Activated naive CD4-positive, alpha-beta T cell treated with anti-CD3 and anti-CD28 coated beads, Interleukin-2, amount 10 ng/mL, durations not matched to agents 7 days and 5 days (primary cell): ENCODE data around the gene PNMA1.

ENCODE experiments used
- CTCF ChIA-PET: fragments of 350-600 bp; sonication (Branson Sonifier 250); formaldehyde crosslinking; loops from one replicate; lab custom pipeline; 2021; ENCODE audit warnings: antibody characterized with exemption; lab: Charles Lee
- DNase-seq: peaks from one replicate; pipeline ENCODE4 v3.0.0-alpha.2; 2020
- H3K27ac Mint-ChIP-seq: one replicate; pipeline ENCODE4 v1.8.0; 2021; ENCODE audit warnings: mild to moderate bottlenecking, moderate library complexity, mixed read lengths
- H3K27me3 Mint-ChIP-seq: one replicate; pipeline ENCODE4 v1.8.0; 2021; ENCODE audit warnings: mild to moderate bottlenecking, mixed read lengths
- H3K36me3 Mint-ChIP-seq: one replicate; pipeline ENCODE4 v1.8.0; 2021; ENCODE audit warnings: mixed read lengths
- H3K4me1 Mint-ChIP-seq: one replicate; pipeline ENCODE4 v1.8.0; 2021; ENCODE audit warnings: mixed read lengths
- H3K4me3 Mint-ChIP-seq: one replicate; pipeline ENCODE4 v1.8.0; 2021; ENCODE audit warnings: mild to moderate bottlenecking, moderate library complexity, mixed read lengths
- H3K9me3 Mint-ChIP-seq: one replicate; pipeline ENCODE4 v1.8.0; 2021; ENCODE audit warnings: mixed read lengths

PNMA1 gene

GRCh38 chr14:73746520-73747378, 32.6 kb upstream of the PNMA1 start:
- no peak overlapping the region for H3K4me3 Mint-ChIP-seq
- peak overlapping the region; percentile 91 for H3K27ac Mint-ChIP-seq
- DNase-seq = no peak
- H3K4me1 Mint-ChIP-seq = peaks cover 100% of the 10 kb centered on the region
- no peaks in the 10 kb centered on the region for H3K27me3 Mint-ChIP-seq
- H3K36me3 Mint-ChIP-seq = peaks cover 31% of the 10 kb centered on the region
- no peaks in the 10 kb centered on the region for H3K9me3 Mint-ChIP-seq
- CTCF ChIA-PET = interaction anchor here (0.6 to 10.9 kb wide), 6 partner anchors 10 to 251 kb away, joined by 3 to 136 read pairs (median 6); a partner anchor contains a TSS

GRCh38 chr14:73745571-73746519, 31.7 kb upstream of the PNMA1 start:
- no peak for DNase-seq
- no peaks in the 10 kb centered on the region for H3K9me3 Mint-ChIP-seq
- peaks cover 27% of the 10 kb centered on the region for H3K36me3 Mint-ChIP-seq
- H3K4me3 Mint-ChIP-seq = no peak overlapping the region
- H3K4me1 Mint-ChIP-seq = peaks cover 100% of the 10 kb centered on the region
- CTCF ChIA-PET = interaction anchor here (0.9 to 10.9 kb wide), 6 partner anchors 11 to 81 kb away, joined by 3 to 136 read pairs (median 6); a partner anchor contains a TSS
- no peaks in the 10 kb centered on the region for H3K27me3 Mint-ChIP-seq
- peak overlapping the region; percentile 91 for H3K27ac Mint-ChIP-seq

GRCh38 chr14:73744874-73745529, 30.8 kb upstream of the PNMA1 start:
- Mint-ChIP-seq H3K27me3 (no peaks in the 10 kb centered on the region), H3K9me3 (no peaks in the 10 kb centered on the region), H3K27ac (peak overlapping the region; percentile 91), H3K36me3 (peaks cover 27% of the 10 kb centered on the region), H3K4me3 (peak overlapping the region; percentile 74), H3K4me1 (peaks cover 100% of the 10 kb centered on the region)
- DNase-seq = no peak
- CTCF ChIA-PET = interaction anchor here (0.5 to 10.9 kb wide), 3 partner anchors 12 to 71 kb away, joined by 3 to 136 read pairs (median 115); a partner anchor contains a TSS

GRCh38 chr14:73744175-73744867, 30.1 kb upstream of the PNMA1 start:
- Mint-ChIP-seq H3K27me3 (no peaks in the 10 kb centered on the region), H3K27ac (peak overlapping the region; percentile 91), H3K4me3 (peak overlapping the region; percentile 74), H3K4me1 (peaks cover 99% of the 10 kb centered on the region), H3K9me3 (no peaks in the 10 kb centered on the region), H3K36me3 (peaks cover 30% of the 10 kb centered on the region)
- no peak for DNase-seq
- CTCF ChIA-PET = interaction anchor here (0.5 to 10.9 kb wide), 4 partner anchors 12 to 81 kb away, joined by 3 to 136 read pairs (median 66); a partner anchor contains a TSS

GRCh38 chr14:73743431-73743931, 29.3 kb upstream of the PNMA1 start:
- no peaks in the 10 kb centered on the region for H3K27me3 Mint-ChIP-seq
- H3K4me3 Mint-ChIP-seq = peak overlapping the region; percentile 74
- H3K9me3 Mint-ChIP-seq = no peaks in the 10 kb centered on the region
- CTCF ChIA-PET = interaction anchor here (1.0 to 10.9 kb wide), 4 partner anchors 13 to 84 kb away, joined by 3 to 136 read pairs (median 66); a partner anchor contains a TSS
- peaks cover 30% of the 10 kb centered on the region for H3K36me3 Mint-ChIP-seq
- peaks cover 95% of the 10 kb centered on the region for H3K4me1 Mint-ChIP-seq
- H3K27ac Mint-ChIP-seq = peak overlapping the region; percentile 91
- DNase-seq = peak; percentile 76

- Mint-ChIP-seq H3K9me3 (no peaks in the 10 kb centered on the region), H3K36me3 (peaks cover 25% of the 10 kb centered on the region), H3K4me3 (peak overlapping the region; percentile 74), H3K27me3 (no peaks in the 10 kb centered on the region), H3K27ac (peak overlapping the region; percentile 91), H3K4me1 (peaks cover 87% of the 10 kb centered on the region)
- no peak for DNase-seq
- CTCF ChIA-PET = interaction anchor here (0.9 to 10.9 kb wide), 7 partner anchors 9 to 86 kb away, joined by 3 to 136 read pairs (median 10); a partner anchor contains a TSS
Measured at GRCh38 chr14:73742520-73743238, 28.5 kb upstream of the PNMA1 start.

- Mint-ChIP-seq H3K27me3 (no peaks in the 10 kb centered on the region), H3K9me3 (no peaks in the 10 kb centered on the region), H3K4me3 (peak overlapping the region; percentile 74), H3K36me3 (peaks cover 24% of the 10 kb centered on the region), H3K27ac (peak overlapping the region; percentile 91), H3K4me1 (peaks cover 83% of the 10 kb centered on the region)
- peak; percentile 64 for DNase-seq
- CTCF ChIA-PET = interaction anchor here (0.9 to 10.9 kb wide), 7 partner anchors 8 to 87 kb away, joined by 3 to 136 read pairs (median 10); a partner anchor contains a TSS
Measured at GRCh38 chr14:73741876-73742519, 27.8 kb upstream of the PNMA1 start.

GRCh38 chr14:73741386-73741875, 27.2 kb upstream of the PNMA1 start:
- H3K9me3 Mint-ChIP-seq = no peaks in the 10 kb centered on the region
- no peaks in the 10 kb centered on the region for H3K27me3 Mint-ChIP-seq
- CTCF ChIA-PET = interaction anchor here (1.2 to 10.9 kb wide), 6 partner anchors 9 to 84 kb away, joined by 3 to 136 read pairs (median 14); a partner anchor contains a TSS
- peak overlapping the region; percentile 91 for H3K27ac Mint-ChIP-seq
- H3K36me3 Mint-ChIP-seq = peaks cover 28% of the 10 kb centered on the region
- DNase-seq = peak; percentile 87
- peak overlapping the region; percentile 74 for H3K4me3 Mint-ChIP-seq
- H3K4me1 Mint-ChIP-seq = peaks cover 80% of the 10 kb centered on the region

GRCh38 chr14:73740618-73741326, 26.6 kb upstream of the PNMA1 start:
- Mint-ChIP-seq H3K27ac (peak overlapping the region; percentile 91), H3K4me3 (peak overlapping the region; percentile 74), H3K4me1 (peaks cover 73% of the 10 kb centered on the region), H3K9me3 (no peaks in the 10 kb centered on the region), H3K27me3 (no peaks in the 10 kb centered on the region), H3K36me3 (peaks cover 31% of the 10 kb centered on the region)
- CTCF ChIA-PET = interaction anchor here (1.2 to 10.9 kb wide), 7 partner anchors 10 to 85 kb away, joined by 3 to 136 read pairs (median 10); a partner anchor contains a TSS
- DNase-seq = no peak

GRCh38 chr14:73739899-73740617, 25.9 kb upstream of the PNMA1 start:
- no peaks in the 10 kb centered on the region for H3K27me3 Mint-ChIP-seq
- DNase-seq = no peak
- H3K36me3 Mint-ChIP-seq = peaks cover 33% of the 10 kb centered on the region
- peak overlapping the region; percentile 28 for H3K4me3 Mint-ChIP-seq
- H3K9me3 Mint-ChIP-seq = no peaks in the 10 kb centered on the region
- peak overlapping the region; percentile 91 for H3K27ac Mint-ChIP-seq
- peaks cover 66% of the 10 kb centered on the region for H3K4me1 Mint-ChIP-seq
- CTCF ChIA-PET = interaction anchor here (1.0 to 10.9 kb wide), 5 partner anchors 9 to 84 kb away, joined by 3 to 136 read pairs (median 4); a partner anchor contains a TSS
